Sigmoid colon (tissue), 4 donors: ENCODE data around the gene AK1.

Source experiments
- CTCF ChIP-seq, 4 experiments: fragments of 450-650 bp in 3 of 4; fragments of 200-600 bp in 1 of 4; IDR thresholded peaks; one replicate each; pipeline ENCODE4 v1.5.1; 2016 to 2019; ENCODE audit warnings: antibody characterized with exemption in 4 of 4, mild to moderate bottlenecking in 3 of 4, moderate library complexity in 2 of 4
- EP300 ChIP-seq, 4 donors: sonication (generic); formaldehyde crosslinking; IDR thresholded peaks; one replicate each; pipeline ENCODE4 v1.6.1; 2017; ENCODE audit warnings: antibody characterized with exemption in 4 of 4
- POLR2A ChIP-seq, 2 donors: fragments of 450-650 bp; IDR thresholded peaks; one replicate each; pipeline ENCODE4 v1.6.1; 2016; ENCODE audit warnings: antibody characterized with exemption in 2 of 2, mild to moderate bottlenecking in 2 of 2, moderate library complexity in 2 of 2

GRCh38 chr9:127893392-127893791, 15.9 kb upstream of the AK1 start:
- TF ChIP-seq EP300 (IDR thresholded peaks at IDR 0.05): no peak
- no peak for TF ChIP-seq CTCF (IDR thresholded peaks at IDR 0.05)
- TF ChIP-seq POLR2A (IDR thresholded peaks at IDR 0.05): no peak
